Endothelial cell of umbilical vein (primary cell): Measurements from ENCODE around the gene PSMB5. TPM values are rescaled to one million over a fixed set of nuclear protein-coding genes. Genes with fewer than 3 reads are reported as not detected.

Source experiments
- BruUV-seq: library from RNA; stranded (reverse); fragments of 400-500 nt; replicated peaks from 2 replicates; lab custom pipeline; 2021; lab: Mats Ljungman, UMichigan
- CTCF ChIA-PET: fragments of 300-600, 350-600 bp; sonication (Branson Sonifier 250); formaldehyde crosslinking; loops from one replicate; lab custom pipeline; 2021; ENCODE audit warnings: antibody characterized with exemption, inconsistent platforms; lab: Charles Lee
- POLR2A ChIA-PET: fragments of 300-600, 350-600 bp; sonication (Branson Sonifier 250); formaldehyde crosslinking; loops from one replicate; lab custom pipeline; 2021; ENCODE audit warnings: antibody characterized with exemption, inconsistent platforms; lab: Charles Lee
- DNase-seq: peaks from one replicate; pipeline ENCODE4 v3.0.0-alpha.2; 2011; ENCODE audit warnings: low read depth, low spot score
- FAIRE-seq: peaks from 2 replicates; lab custom pipeline; 2011; peaks lifted over from hg19 to GRCh38; lab: Jason Lieb, UNC
- H2AFZ ChIP-seq: 2 replicates; pipeline ENCODE4 v1.6.0; 2012; ENCODE audit warnings: low read depth, low read length, control low read depth, inconsistent platforms
- H3K27ac ChIP-seq: 2 replicates; pipeline ENCODE4 v1.5.1; 2011; ENCODE audit warnings: low read depth, mild to moderate bottlenecking, control low read depth, low read length, moderate library complexity; ENCODE audit not compliant: insufficient read depth
- H3K27me3 ChIP-seq, 2 experiments: 2 replicates each; pipeline versions ENCODE4 v1.6.0 to v1.6.1; 2011; ENCODE audit warnings: low read length in 2 of 2, mixed read lengths in 1 of 2; ENCODE audit not compliant: control insufficient read depth in 2 of 2, insufficient read depth in 2 of 2
- H3K36me3 ChIP-seq, 2 experiments: 2 replicates in 1 of 2; 3 replicates in 1 of 2; pipeline ENCODE4 v1.5.1; 2011; ENCODE audit warnings: low read length in 2 of 2, mild to moderate bottlenecking in 1 of 2, moderate library complexity in 1 of 2; ENCODE audit not compliant: control insufficient read depth in 2 of 2, insufficient read depth in 2 of 2; ENCODE audit errors: extremely low read depth in 1 of 2
- H3K4me1 ChIP-seq: 3 replicates; pipeline ENCODE4 v1.5.1; 2011; ENCODE audit warnings: mild to moderate bottlenecking, low read length; ENCODE audit not compliant: control insufficient read depth, insufficient read depth; ENCODE audit errors: extremely low read depth
- H3K4me2 ChIP-seq: 2 replicates; pipeline ENCODE4 v1.6.1; 2011; ENCODE audit warnings: low read length, control low read depth, mixed read lengths; ENCODE audit not compliant: insufficient read depth
- H3K4me3 ChIP-seq, 3 experiments: fragments of 200-600 bp in 1 of 3; sonication (generic), shearing (Covaris generic) in 1 of 3; replicated peaks in 1 of 3; 2 replicates each; pipeline ENCODE4 v1.5.1; 2011 to 2016; ENCODE audit warnings: control low read depth in 3 of 3, low read length in 3 of 3, mild to moderate bottlenecking in 2 of 3, inconsistent platforms in 1 of 3, low read depth in 1 of 3, moderate library complexity in 1 of 3; ENCODE audit not compliant: insufficient read depth in 1 of 3
- H3K79me2 ChIP-seq: 2 replicates; pipeline ENCODE4 v1.6.0; 2012; ENCODE audit warnings: low read length, inconsistent platforms; ENCODE audit not compliant: control insufficient read depth, insufficient read depth
- H3K9ac ChIP-seq: replicated peaks from 2 replicates; pipeline ENCODE3; 2011; ENCODE audit warnings: low read length, control low read depth; ENCODE audit not compliant: insufficient read depth; ENCODE audit errors: extremely low read depth
- H3K9me1 ChIP-seq: replicated peaks from 3 replicates; pipeline ENCODE4 v1.6.0; 2011; ENCODE audit warnings: mild to moderate bottlenecking, low read length; ENCODE audit not compliant: control insufficient read depth, insufficient read depth; ENCODE audit errors: extremely low read depth
- H3K9me3 ChIP-seq: replicated peaks from 2 replicates; pipeline ENCODE4 v1.5.1; 2012; ENCODE audit warnings: low read length, inconsistent platforms; ENCODE audit not compliant: control insufficient read depth, insufficient read depth
- H4K20me1 ChIP-seq: replicated peaks from 2 replicates; pipeline ENCODE3; 2011; ENCODE audit warnings: mild to moderate bottlenecking, low read length; ENCODE audit not compliant: control insufficient read depth, insufficient read depth; ENCODE audit errors: extremely low read depth
- CTCF ChIP-seq, 2 donors: IDR thresholded peaks; 1 replicate in 1 of 2; 2 replicates in 1 of 2; pipeline ENCODE4 v1.5.1; 2011; ENCODE audit warnings: low read length in 2 of 2, mild to moderate bottlenecking in 2 of 2, moderate library complexity in 2 of 2, control low read depth in 1 of 2, inconsistent platforms in 1 of 2, low read depth in 1 of 2; ENCODE audit not compliant: insufficient read depth in 1 of 2; ENCODE audit errors: extremely low read depth in 1 of 2
- EZH2 ChIP-seq: IDR thresholded peaks from 2 replicates; pipeline ENCODE4 v1.6.1; 2012; ENCODE audit warnings: borderline replicate concordance, low read depth, mild to moderate bottlenecking, moderate library complexity, low read length, inconsistent platforms; ENCODE audit not compliant: severe bottlenecking
- FOS ChIP-seq: IDR thresholded peaks from 2 replicates; pipeline ENCODE4 v1.6.1; 2011; ENCODE audit warnings: mild to moderate bottlenecking, low read length, moderate library complexity, borderline replicate concordance; ENCODE audit not compliant: insufficient read depth
- GATA2 ChIP-seq: IDR thresholded peaks from 2 replicates; pipeline ENCODE4 v1.7.0; 2011; ENCODE audit warnings: low read depth, mild to moderate bottlenecking, moderate library complexity, mixed read lengths, low read length; ENCODE audit not compliant: insufficient read length, insufficient read depth
- JUN ChIP-seq: IDR thresholded peaks from 2 replicates; pipeline ENCODE4 v1.6.1; 2011; ENCODE audit warnings: borderline replicate concordance, low read depth; ENCODE audit not compliant: insufficient read length, insufficient read depth
- MAX ChIP-seq: IDR thresholded peaks from 2 replicates; pipeline ENCODE4 v1.6.1; 2011; ENCODE audit not compliant: insufficient read depth, insufficient read length
- MYC ChIP-seq: IDR thresholded peaks from one replicate; pipeline ENCODE4 v1.6.1; 2011; ENCODE audit warnings: mild to moderate bottlenecking, low read depth, low read length
- POLR2A ChIP-seq: IDR thresholded peaks from 2 replicates; pipeline ENCODE4 v1.6.1; 2012; ENCODE audit warnings: low read depth, mild to moderate bottlenecking, control low read depth, low read length
- POLR2AphosphoS5 ChIP-seq: IDR thresholded peaks from 2 replicates; pipeline ENCODE4 v1.6.1; 2012; ENCODE audit warnings: low read depth, mild to moderate bottlenecking, control low read depth, low read length, moderate library complexity; ENCODE audit not compliant: insufficient read depth
- dilution Hi-C: fragments of 300-500 bp; cut with MboI; formaldehyde crosslinking; loops from one replicate; pipeline ENCODE4 v1.15.0; 2019; ENCODE audit warnings: low sequenced_read_pairs; ENCODE audit not compliant: extremely low pct_ligation_motif_present
- intact Hi-C: fragments of 100-400 bp; cut with micrococcal nuclease; formaldehyde crosslinking; loops from one replicate; pipeline ENCODE4 v1.10.0; 2022
- polyA plus RNA-seq, 4 experiments: library from polyadenylated mRNA; depleted of rRNA in 3 of 4; stranded (reverse) in 3 of 4; unstranded in 1 of 4; fragments of >200 nt; gene quantifications; 2 replicates each; pipeline versions ENCODE4 v1.2.1 to v1.2.3, GENCODE V29; 2011 to 2012; ENCODE audit warnings: missing spikeins in 1 of 4
- total RNA-seq: library from RNA; stranded (reverse); gene quantifications from 2 replicates; pipeline ENCODE4 v1.2.3, GENCODE V29; 2021

Gene PSMB5
- total and polyA plus RNA-seq, 2 donors (not counting 3 experiments of a cell fraction or from before 2014, with no cell fraction given), result 236 to 464 TPM

- H2AFZ ChIP-seq, result no peak overlapping the region
- H3K4me3 ChIP-seq, result no peak overlapping the region
- no TSS peak for BruUV-seq
- H3K27me3 ChIP-seq, result no peaks in the 10 kb centered on the region
- no peak for DNase-seq
- H3K27ac ChIP-seq, result no peak overlapping the region
- POLR2A ChIA-PET, result interaction anchor here (0.7 kb wide), 1 partner anchor 108 kb away, joined by 3 read pairs; the partner anchor contains the start of gene ACIN1
- no peak for FAIRE-seq
- H3K4me2 ChIP-seq, result no peak overlapping the region
- no peaks in the 10 kb centered on the region for H3K9me3 ChIP-seq
- TF ChIP-seq MYC (no peak), JUN (no peak), EZH2 (no peak), GATA2 (no peak), CTCF (IDR thresholded peaks at IDR 0.05; ENCODE audit: extremely low read depth in 1 of 2, insufficient read depth in 1 of 2, low read depth in 1 of 2, low read length in 2 of 2) (no peak), POLR2AphosphoS5 (no peak), POLR2A (no peak), MAX (no peak), FOS (no peak)
- CTCF ChIA-PET, result interaction anchor here (0.5 to 17.1 kb wide), 28 partner anchors 9 to 427 kb away, joined by 3 to 1071 read pairs (median 14); partner anchors contain the start of genes ACIN1, C14orf119, CDH24 and HAUS4
- peaks cover under 1% of the 10 kb centered on the region for H3K79me2 ChIP-seq
- peaks cover 6% of the 10 kb centered on the region for H3K4me1 ChIP-seq
- H3K9me1 ChIP-seq, result no peaks in the 10 kb centered on the region
- H3K36me3 ChIP-seq, result no peaks in the 10 kb centered on the region
- intact Hi-C loops (loop anchor here (10.0 kb wide), 1 partner anchor 198 kb away; the partner anchor contains the start of gene SLC7A8), dilution Hi-C loops (loop anchor here (10.0 kb wide), 1 partner anchor 78 kb away; no protein-coding TSS in a partner anchor)
- no peak overlapping the region for H3K9ac ChIP-seq
- H4K20me1 ChIP-seq, result no peaks in the 10 kb centered on the region
Measured at GRCh38 chr14:22987291-22987690, 47.4 kb downstream of the PSMB5 start.
